Stomach (tissue), 9 donors: Measurements from ENCODE around the gene SLC22A1. TPM values are rescaled to one million over a fixed set of nuclear protein-coding genes. Genes with fewer than 3 reads are reported as not detected.

ENCODE experiments used
- DNase-seq, 2 donors: peaks; one replicate each; pipeline versions ENCODE4 v3.0.0 to v3.0.0-alpha.2; 2013 to 2019
- H3K27ac ChIP-seq, 5 donors: fragments of 200-600 bp in 4 of 5; sonication (generic) in 4 of 5; one replicate each; pipeline ENCODE4 v1.5.1; 2013 to 2019; ENCODE audit warnings: mild to moderate bottlenecking in 1 of 5, moderate library complexity in 1 of 5
- H3K27me3 ChIP-seq, 3 donors: fragments of 200-600 bp; sonication (generic); one replicate each; pipeline ENCODE4 v1.5.1; 2017 to 2019; ENCODE audit warnings: mixed run types in 1 of 3
- H3K36me3 ChIP-seq, 4 donors: fragments of 200-600 bp; sonication (generic); 1 replicate in 3 of 4; 2 replicates in 1 of 4; pipeline ENCODE4 v1.5.1; 2016 to 2019
- H3K4me1 ChIP-seq, 4 donors: fragments of 200-600 bp; sonication (generic); one replicate each; pipeline ENCODE4 v1.5.1; 2016 to 2019
- H3K4me3 ChIP-seq, 4 donors: fragments of 200-600 bp; sonication (generic) in 3 of 4; one replicate each; pipeline ENCODE4 v1.5.1; 2016 to 2019; ENCODE audit warnings: mild to moderate bottlenecking in 1 of 4
- H3K9me3 ChIP-seq, 4 donors: fragments of 200-600 bp; sonication (generic); one replicate each; pipeline ENCODE4 v1.5.1; 2016 to 2019
- EP300 ChIP-seq: sonication (generic); formaldehyde crosslinking; IDR thresholded peaks from one replicate; pipeline ENCODE4 v1.6.1; 2017; ENCODE audit warnings: antibody characterized with exemption
- POLR2A ChIP-seq, 4 donors: fragments of 450-650 bp; IDR thresholded peaks; one replicate each; pipeline ENCODE4 v1.6.1; 2016; ENCODE audit warnings: antibody characterized with exemption in 4 of 4, control low read depth in 2 of 4, mild to moderate bottlenecking in 1 of 4, moderate library complexity in 1 of 4
- POLR2AphosphoS5 ChIP-seq, 3 donors: sonication (generic); formaldehyde crosslinking; IDR thresholded peaks; one replicate each; pipeline ENCODE4 v1.6.1; 2016; ENCODE audit warnings: antibody characterized with exemption in 3 of 3
- WGBS, 5 donors: extraction: QIAGEN DNeasy Blood & Tissue Kit in 3 of 5; methylation state at CpG; one replicate each; pipeline versions ENCODE4 v1.1.5 to v1.1.7; 2013 to 2018; 5-methylcytosine and 5-hydroxymethylcytosine counted together
- intact Hi-C: fragments of 100-400 bp; cut with DNase I; formaldehyde crosslinking; loops from one replicate; pipeline ENCODE4 v1.15.1; 2023; ENCODE audit warnings: low total_unique reads
- polyA plus RNA-seq, 3 donors: library from polyadenylated mRNA; stranded (reverse); fragments of 200-250 nt; gene quantifications; one replicate each; pipeline ENCODE4 v1.2.3, GENCODE V29; 2013
- total RNA-seq, 5 donors: library from RNA; depleted of rRNA; stranded (reverse); fragments of >200 nt; gene quantifications; one replicate each; pipeline versions ENCODE4 v1.1.0 to v1.2.3, GENCODE V29; 2014 to 2016
- TF ChIP-seq, protein P1 (sequence below), 7 experiments: fragments of 450-650 bp in 4 of 7; fragments of 200-600 bp in 3 of 7; sonication (generic) in 3 of 7; IDR thresholded peaks; one replicate each; pipeline ENCODE4 v1.5.1; 2016 to 2019; ENCODE audit warnings: antibody characterized with exemption in 7 of 7, control low read depth in 2 of 7, mild to moderate bottlenecking in 1 of 7
- donor health status: healthy with polysubstance abuse.
- donor health status: Bipolar disorder and iron deficiency.
- donor health status: healthy.

The SLC22A1 gene
- total and polyA plus RNA-seq, 8 donors: 0.20 to 36.2 (median 2.2) TPM; not detected in 2

DNA sequence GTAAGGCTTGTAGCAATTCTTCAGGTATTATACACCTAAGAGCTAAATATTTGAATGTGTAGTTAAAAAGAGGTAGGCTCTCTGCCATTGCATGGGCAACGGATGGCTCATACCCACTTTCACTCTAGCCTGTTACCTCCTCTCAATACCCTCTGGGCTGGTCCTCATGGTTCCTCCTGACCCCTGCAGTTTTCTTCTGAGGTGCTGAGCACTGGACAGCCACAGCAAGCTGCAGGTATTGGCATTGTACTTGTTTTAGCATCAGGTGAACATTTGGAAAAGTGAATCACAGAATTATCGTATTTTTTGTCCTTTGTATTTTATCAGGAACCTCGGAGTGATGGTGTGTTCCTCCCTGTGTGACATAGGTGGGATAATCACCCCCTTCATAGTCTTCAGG lies 32.9 kb downstream of the SLC22A1 start:
- no peaks in the 10 kb centered on the region for H3K36me3 ChIP-seq
- H3K9me3 ChIP-seq: peaks cover 0 to 10% (median 0%) of the 10 kb centered on the region in 4 donors
- H3K27me3 ChIP-seq: no peaks in the 10 kb centered on the region
- no peak overlapping the region for H3K4me3 ChIP-seq
- H3K27ac ChIP-seq: no peak overlapping the region
- WGBS, 5 donors: 89 to 97% (median 96%) methylated on average over 3 of the region's 3 CpGs
- DNase-seq: no peak
- intact Hi-C loops: no loop called here
- no peaks in the 10 kb centered on the region for H3K4me1 ChIP-seq
- no peak for TF ChIP-seq EP300
- no peak for TF ChIP-seq POLR2A (IDR thresholded peaks at IDR 0.05)
- TF ChIP-seq POLR2AphosphoS5 (IDR thresholded peaks at IDR 0.05): no peak
- TF ChIP-seq, protein P1, sequence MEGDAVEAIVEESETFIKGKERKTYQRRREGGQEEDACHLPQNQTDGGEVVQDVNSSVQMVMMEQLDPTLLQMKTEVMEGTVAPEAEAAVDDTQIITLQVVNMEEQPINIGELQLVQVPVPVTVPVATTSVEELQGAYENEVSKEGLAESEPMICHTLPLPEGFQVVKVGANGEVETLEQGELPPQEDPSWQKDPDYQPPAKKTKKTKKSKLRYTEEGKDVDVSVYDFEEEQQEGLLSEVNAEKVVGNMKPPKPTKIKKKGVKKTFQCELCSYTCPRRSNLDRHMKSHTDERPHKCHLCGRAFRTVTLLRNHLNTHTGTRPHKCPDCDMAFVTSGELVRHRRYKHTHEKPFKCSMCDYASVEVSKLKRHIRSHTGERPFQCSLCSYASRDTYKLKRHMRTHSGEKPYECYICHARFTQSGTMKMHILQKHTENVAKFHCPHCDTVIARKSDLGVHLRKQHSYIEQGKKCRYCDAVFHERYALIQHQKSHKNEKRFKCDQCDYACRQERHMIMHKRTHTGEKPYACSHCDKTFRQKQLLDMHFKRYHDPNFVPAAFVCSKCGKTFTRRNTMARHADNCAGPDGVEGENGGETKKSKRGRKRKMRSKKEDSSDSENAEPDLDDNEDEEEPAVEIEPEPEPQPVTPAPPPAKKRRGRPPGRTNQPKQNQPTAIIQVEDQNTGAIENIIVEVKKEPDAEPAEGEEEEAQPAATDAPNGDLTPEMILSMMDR (IDR thresholded peaks at IDR 0.05): no peak

DNA sequence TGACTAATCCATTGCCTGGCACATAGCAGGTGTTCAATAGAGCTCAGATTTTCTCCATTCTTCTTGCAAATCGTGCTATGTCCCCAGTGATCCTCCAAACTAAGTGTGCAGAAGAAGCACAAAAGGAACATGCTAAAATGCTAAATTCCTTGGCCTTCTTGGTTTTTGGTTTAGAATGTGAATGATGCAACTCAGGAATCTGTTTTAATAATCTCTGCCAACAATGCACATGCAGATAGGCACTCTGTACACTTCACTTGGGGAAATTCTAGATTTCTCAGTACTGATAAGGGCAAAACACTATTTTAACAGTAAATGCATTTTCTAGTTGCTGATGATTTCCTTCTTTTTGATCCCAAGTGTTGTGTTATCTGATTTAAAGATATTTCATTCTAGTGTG lies 35.2 kb downstream of the SLC22A1 start:
- H3K27me3 ChIP-seq: no peaks in the 10 kb centered on the region
- intact Hi-C loops: no loop called here
- peaks cover 0 to 10% (median 7%) of the 10 kb centered on the region in 4 donors for H3K4me1 ChIP-seq
- WGBS, 5 donors: 82 to 97% (median 85%) methylated on average over 1 of the region's 1 CpG
- H3K4me3 ChIP-seq: no peak overlapping the region
- peaks cover 0 to 10% (median 0%) of the 10 kb centered on the region in 4 donors for H3K9me3 ChIP-seq
- H3K36me3 ChIP-seq: no peaks in the 10 kb centered on the region
- no peak for DNase-seq
- H3K27ac ChIP-seq: no peak overlapping the region
- TF ChIP-seq POLR2AphosphoS5 (IDR thresholded peaks at IDR 0.05) (no peak), EP300 (no peak), POLR2A (IDR thresholded peaks at IDR 0.05) (no peak)
- TF ChIP-seq, protein P1 (IDR thresholded peaks at IDR 0.05): no peak

DNA sequence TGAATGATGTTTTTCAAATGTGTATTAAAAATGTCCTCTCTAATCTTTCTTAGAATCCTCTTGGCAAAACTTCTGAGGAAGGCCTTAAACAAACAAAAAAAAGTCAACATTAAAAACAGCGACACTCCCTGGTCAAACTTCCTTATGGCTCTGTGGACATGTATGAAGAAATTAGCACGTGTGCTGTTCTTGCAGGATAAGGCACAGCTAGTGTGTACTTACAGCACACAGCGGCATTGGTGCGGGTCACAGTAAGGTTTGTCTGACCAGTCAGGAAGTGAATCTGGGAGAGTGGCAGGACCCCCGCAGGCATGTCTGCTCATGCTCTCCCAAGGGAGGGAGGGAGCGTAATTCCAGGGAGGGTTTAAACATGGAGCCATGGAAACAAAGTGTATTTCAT lies 38.8 kb downstream of the SLC22A1 start:
- intact Hi-C loops: no loop called here
- peak; percentile 65 to 91 for DNase-seq
- Histone ChIP-seq H3K4me3 (no peak overlapping the region), H3K9me3 (no peaks in the 10 kb centered on the region), H3K27me3 (no peaks in the 10 kb centered on the region), H3K36me3 (no peaks in the 10 kb centered on the region), H3K27ac (no peak overlapping the region), H3K4me1 (peaks cover 0 to 10% (median 7%) of the 10 kb centered on the region in 4 donors)
- no peak for TF ChIP-seq POLR2A (IDR thresholded peaks at IDR 0.05)
- TF ChIP-seq POLR2AphosphoS5 (IDR thresholded peaks at IDR 0.05): peak in 2 of 3 donors; percentile 74 to 88
- 24 to 48% (median 37%) methylated on average over 6 of the region's 6 CpGs for WGBS, 5 donors

DNA sequence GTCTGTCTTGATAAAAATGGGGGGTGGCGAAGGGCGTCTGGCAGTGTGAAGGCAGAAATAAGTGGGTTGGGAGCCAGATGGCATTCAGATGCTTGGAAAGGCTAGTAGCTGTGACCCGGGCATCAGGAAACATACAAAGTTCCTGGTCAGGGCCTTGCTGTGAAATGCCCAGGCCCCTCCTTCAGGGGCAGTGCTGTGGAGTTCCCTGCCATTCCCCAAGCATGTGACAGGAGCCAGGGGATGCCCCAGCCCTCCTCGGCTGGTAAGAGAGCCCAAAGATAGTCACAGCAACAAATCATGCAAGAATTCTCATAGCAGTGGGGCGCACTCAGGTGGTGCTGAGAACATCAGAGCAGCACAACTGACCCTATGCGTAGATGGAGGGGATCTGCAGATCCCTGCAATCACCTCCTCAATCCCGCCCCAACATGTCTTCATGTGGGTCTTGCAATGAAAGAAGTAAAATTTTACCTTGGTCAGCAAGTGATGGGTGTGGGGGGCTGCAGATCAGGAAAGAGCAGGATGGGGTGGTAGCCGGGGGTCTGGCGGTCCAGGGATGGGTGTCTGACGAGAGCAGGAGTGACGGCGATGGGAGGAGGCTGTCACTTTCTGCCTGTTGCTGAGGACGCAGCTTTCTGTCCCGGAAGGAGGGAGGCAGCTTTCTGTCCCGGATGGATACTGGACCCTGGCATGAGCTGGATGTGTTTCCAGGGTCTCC lies 39.5 kb downstream of the SLC22A1 start:
- H3K4me3 ChIP-seq: no peak overlapping the region
- TF ChIP-seq POLR2A (IDR thresholded peaks at IDR 0.05): no peak
- no peak for TF ChIP-seq EP300
- no peak for TF ChIP-seq POLR2AphosphoS5 (IDR thresholded peaks at IDR 0.05)
- TF ChIP-seq, protein P1 (IDR thresholded peaks at IDR 0.05): no peak
- peaks cover 0 to 10% (median 7%) of the 10 kb centered on the region in 4 donors for H3K4me1 ChIP-seq
- no peak for DNase-seq
- no peaks in the 10 kb centered on the region for H3K36me3 ChIP-seq
- 82 to 84% (median 82%) methylated on average over 15 of the region's 15 CpGs for WGBS, 5 donors
- H3K27ac ChIP-seq: no peak overlapping the region
- intact Hi-C loops: no loop called here
- H3K9me3 ChIP-seq: peaks cover 0 to 1% (median 0%) of the 10 kb centered on the region in 4 donors
- no peaks in the 10 kb centered on the region for H3K27me3 ChIP-seq

DNA sequence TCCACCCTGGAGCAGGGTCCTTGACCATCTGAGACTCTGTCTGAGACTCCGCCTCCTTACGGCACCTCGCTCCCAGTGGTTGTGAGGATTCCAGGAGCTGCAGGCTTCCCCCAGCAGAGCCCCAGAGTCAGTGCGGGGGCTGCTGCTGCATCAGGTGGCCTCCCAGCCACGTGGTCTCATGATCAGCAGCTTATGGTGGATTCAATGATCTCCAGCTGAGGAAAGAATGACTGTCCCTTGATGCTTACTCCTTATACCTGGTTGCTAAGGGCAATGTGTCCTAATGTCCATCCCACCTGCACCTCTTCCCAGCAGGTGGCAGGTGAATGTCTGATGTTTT lies 40.0 kb downstream of the SLC22A1 start:
- no peak overlapping the region for H3K27ac ChIP-seq
- no peak overlapping the region for H3K4me3 ChIP-seq
- H3K4me1 ChIP-seq: peaks cover 0 to 10% (median 7%) of the 10 kb centered on the region in 4 donors
- no peaks in the 10 kb centered on the region for H3K36me3 ChIP-seq
- no peak for DNase-seq
- TF ChIP-seq POLR2A (IDR thresholded peaks at IDR 0.05): no peak
- peaks cover 0 to 4% (median 0%) of the 10 kb centered on the region in 4 donors for H3K9me3 ChIP-seq
- intact Hi-C loops: no loop called here
- no peaks in the 10 kb centered on the region for H3K27me3 ChIP-seq
- WGBS, 5 donors: 76 to 84% (median 77%) methylated on average over 5 of the region's 5 CpGs; no CpG with 5 or more reads in 1 of the 5 donors
